Measurements from ENCODE around the gene APOL5. TPM values are rescaled to one million over a fixed set of nuclear protein-coding genes. Genes with fewer than 3 reads are reported as not detected.
"Not testable (repeated sequence)": the region's sequence is repeated elsewhere in the genome, so short reads cannot be mapped to it uniquely, and the experiment has no call there.

Gene APOL5
- total RNA-seq, 2 experiments from 2014 or later: not detected

DNA sequence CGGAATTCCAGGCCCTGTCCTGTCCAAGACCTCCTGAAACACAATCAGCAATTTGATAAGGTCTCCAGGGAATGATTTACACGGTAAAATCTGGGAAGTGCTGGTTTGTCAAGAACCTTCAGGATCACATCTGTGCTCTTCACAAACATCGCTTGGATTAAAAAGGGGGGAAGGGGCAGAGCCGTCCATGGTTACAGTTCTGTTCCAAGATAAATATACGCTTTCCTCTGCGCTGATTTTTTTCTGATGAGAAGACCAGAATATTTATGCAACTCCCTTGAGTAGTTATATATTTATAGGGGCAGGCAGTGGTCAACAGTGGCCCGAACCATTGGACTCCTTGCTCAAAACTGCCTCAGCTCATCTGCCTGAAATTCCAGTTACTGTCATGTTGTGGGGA, 9.2 kb upstream of the APOL5 start:
- POLR2A ChIA-PET: no interaction called here
- CTCF ChIA-PET: no interaction called here

DNA sequence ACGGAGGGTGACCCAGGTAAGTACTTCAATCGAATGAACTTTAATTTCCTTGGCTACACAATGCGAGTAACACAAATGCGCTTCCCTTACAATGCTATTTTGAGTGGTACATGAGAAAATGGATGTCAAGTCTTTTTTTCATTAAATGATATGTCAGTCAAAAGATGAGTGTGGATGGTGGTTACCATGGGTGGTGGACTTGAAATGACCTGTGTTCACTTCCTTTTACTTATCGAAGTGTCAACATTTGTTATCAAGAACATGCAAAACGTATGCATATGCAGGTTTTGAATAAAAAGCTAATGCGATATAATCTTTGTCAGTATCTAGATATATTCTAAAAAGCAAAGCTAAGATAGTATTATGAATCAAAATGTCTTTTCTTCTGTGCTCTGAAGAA, 8.8 kb upstream of the APOL5 start:
- ChIA-PET CTCF (no interaction called here), POLR2A (no interaction called here)

DNA sequence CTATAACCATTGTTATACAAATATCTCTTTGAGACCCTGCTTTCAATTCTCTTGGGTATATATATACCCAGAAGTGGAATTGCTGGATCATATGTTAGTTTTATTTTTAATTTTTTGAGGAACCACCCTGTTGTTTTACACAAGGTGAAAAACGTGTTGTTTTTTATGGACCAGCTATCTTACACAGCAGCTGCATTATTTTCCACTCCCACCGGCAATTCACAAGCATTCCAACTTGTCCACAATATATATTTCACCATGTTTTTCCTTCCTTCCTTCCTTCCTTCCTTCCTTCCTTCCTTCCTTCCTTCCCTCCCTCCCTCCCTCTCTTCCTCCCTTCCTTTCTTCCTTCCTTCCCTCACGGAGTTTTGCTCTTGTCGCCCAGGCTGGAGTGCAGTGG, 6.3 kb upstream of the APOL5 start:
- ChIA-PET POLR2A (no interaction called here), CTCF (interaction anchor here (0.6 kb wide), 1 partner anchor 437 kb away, joined by 3 read pairs; no protein-coding TSS in a partner anchor)

DNA sequence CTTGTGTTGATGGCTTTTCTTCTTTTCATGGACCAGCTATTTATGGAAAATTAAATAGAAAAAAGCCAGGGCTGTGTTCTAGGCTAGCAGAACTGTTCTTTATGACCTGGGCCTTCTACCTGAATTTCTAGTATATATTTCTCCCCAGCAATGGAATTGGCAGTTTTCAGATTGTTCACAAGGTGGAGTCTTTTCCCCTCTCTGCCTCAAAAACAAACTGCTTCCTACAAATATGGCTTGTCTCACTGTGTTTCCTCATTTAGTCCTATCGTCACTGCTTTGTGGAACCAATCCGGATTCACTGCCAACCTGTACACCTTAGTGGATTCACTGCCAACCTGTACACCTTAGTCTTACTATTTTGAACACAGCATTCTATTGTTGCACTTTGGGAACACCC, 5.0 kb upstream of the APOL5 start:
- ChIA-PET POLR2A (no interaction called here), CTCF (no interaction called here)

GRCh38 chr22:35719212-35719875, 1.7 kb downstream of the APOL5 start:
- ChIA-PET CTCF (no interaction called here), POLR2A (no interaction called here)

DNA sequence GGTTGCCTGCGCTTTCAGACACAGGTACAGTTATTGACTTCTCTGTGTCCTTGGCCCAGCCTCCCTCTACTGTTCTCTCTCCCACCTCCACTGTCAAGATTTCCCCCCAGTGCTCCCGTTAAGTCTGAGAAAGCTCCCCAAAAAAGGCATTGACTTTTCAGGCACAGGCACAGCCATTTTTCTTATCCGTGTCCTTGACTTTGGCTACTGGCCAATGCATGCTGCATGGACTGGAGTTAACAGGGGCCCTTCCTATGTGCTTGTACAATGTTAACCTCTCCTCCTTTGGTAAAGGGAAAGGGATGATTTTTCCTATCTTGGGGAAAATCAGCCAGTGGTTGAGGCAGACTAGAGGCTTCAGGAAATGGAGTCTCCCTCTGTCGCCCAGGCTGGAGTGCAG, 4.3 kb downstream of the APOL5 start:
- ChIA-PET CTCF (no interaction called here), POLR2A (no interaction called here)

DNA sequence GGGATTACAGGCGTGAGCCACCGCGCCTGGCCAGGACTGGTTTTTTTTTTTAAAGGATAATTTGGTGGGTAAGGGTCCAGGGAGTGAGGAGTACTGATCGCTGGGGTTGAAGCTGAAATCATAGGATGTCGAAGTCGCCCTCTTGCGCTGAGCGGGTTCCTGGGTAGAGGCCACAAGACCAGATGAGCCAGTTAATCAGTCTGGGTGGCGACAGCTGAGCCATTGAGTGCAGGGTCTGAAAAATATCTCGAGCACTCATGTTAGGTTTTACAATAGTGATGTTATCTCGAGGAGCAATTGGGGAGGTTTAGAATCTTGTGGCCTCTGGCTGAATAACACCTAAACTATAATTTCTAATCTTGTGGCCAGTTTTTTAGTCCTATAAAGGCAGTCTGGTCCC, 7.8 kb downstream of the APOL5 start:
- POLR2A ChIA-PET: no interaction called here
- CTCF ChIA-PET: no interaction called here

GRCh38 chr22:35726398-35726797, 8.7 kb downstream of the APOL5 start:
- ChIA-PET POLR2A (no interaction called here), CTCF (interaction anchor here (0.6 kb wide), 1 partner anchor 162 kb away, joined by 3 read pairs; no protein-coding TSS in a partner anchor)

DNA sequence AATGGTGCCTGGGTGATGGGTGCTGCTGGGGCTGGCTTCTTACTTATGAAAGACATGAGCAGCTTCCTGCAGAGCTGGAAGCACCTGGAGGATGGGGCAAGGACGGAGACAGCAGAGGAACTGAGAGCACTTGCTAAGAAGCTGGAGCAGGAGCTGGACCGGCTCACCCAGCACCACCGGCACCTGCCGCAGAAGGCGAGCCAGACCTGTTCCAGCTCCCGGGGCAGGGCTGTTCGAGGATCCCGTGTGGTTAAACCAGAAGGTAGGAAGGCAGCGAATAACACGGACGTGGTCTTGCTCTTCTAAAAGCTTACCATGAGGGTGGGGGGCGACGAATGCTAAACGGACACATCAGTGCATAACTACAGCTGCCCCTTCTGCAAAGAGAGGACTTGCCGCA, 9.3 kb downstream of the APOL5 start:
- CTCF ChIA-PET: no interaction called here

GRCh38 chr22:35727436-35727835, 9.8 kb downstream of the APOL5 start:
- POLR2A ChIA-PET: no interaction called here
- CTCF ChIA-PET: no interaction called here

More for the DNA sequence above, 9.3 kb downstream of the APOL5 start:
- POLR2A ChIA-PET: no interaction called here

- ChIA-PET CTCF (interaction anchor here (0.9 kb wide), 1 partner anchor 337 kb away, joined by 3 read pairs; no protein-coding TSS in a partner anchor), POLR2A (interaction anchor here (0.7 kb wide), 1 partner anchor 61 kb away, joined by 4 read pairs; no protein-coding TSS in a partner anchor)
Observed at GRCh38 chr22:35728639-35729308, 11.1 kb downstream of the APOL5 start.

- ChIA-PET POLR2A (interaction anchor here (0.7 kb wide), 1 partner anchor 62 kb away, joined by 4 read pairs; no protein-coding TSS in a partner anchor), CTCF (interaction anchor here (0.9 kb wide), 1 partner anchor 336 kb away, joined by 3 read pairs; no protein-coding TSS in a partner anchor)
Observed at GRCh38 chr22:35729309-35729698, 11.6 kb downstream of the APOL5 start.

GRCh38 chr22:35731321-35731720, 13.6 kb downstream of the APOL5 start:
- ChIA-PET CTCF (no interaction called here), POLR2A (no interaction called here)

DNA sequence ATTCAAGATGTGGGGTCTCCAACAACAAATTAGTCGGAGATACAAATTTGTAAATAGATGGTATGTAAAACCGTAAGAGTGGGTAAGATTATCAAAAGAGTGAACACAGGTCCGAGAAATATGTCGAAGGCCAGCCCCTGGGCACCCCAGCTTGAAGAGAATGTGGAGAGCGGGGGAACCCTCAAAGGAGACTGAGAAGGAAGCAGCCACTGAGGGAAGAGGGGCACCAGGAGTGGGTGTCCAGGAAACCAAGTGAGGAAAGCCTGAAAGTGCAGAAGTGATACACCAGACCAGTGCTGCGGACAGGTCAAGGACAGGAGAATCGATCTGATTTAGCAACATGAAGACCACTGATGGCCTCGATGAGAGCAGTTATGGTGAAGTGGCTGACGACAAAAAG, 14.4 kb downstream of the APOL5 start:
- ChIA-PET CTCF (no interaction called here), POLR2A (no interaction called here)

DNA sequence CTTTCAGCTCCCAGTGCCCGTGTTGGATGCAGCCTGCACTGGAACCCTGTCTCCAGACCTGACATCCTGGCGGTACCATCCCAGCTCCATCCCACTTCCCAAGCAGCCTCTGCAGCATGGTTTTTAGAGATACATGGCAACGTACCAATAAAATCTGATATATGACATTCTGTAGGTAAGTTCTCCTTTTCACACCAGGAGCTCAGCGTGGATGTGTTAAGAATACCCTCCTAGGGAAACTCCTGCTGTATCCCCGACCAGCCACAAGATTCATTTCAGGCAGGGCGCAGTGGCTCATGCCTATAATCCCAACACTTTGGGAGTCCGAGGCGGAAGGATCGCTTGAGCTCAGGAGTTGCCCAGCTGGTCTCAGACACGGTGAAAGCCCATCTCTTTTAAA, 15.4 kb downstream of the APOL5 start:
- ChIA-PET CTCF (no interaction called here), POLR2A (no interaction called here)

DNA sequence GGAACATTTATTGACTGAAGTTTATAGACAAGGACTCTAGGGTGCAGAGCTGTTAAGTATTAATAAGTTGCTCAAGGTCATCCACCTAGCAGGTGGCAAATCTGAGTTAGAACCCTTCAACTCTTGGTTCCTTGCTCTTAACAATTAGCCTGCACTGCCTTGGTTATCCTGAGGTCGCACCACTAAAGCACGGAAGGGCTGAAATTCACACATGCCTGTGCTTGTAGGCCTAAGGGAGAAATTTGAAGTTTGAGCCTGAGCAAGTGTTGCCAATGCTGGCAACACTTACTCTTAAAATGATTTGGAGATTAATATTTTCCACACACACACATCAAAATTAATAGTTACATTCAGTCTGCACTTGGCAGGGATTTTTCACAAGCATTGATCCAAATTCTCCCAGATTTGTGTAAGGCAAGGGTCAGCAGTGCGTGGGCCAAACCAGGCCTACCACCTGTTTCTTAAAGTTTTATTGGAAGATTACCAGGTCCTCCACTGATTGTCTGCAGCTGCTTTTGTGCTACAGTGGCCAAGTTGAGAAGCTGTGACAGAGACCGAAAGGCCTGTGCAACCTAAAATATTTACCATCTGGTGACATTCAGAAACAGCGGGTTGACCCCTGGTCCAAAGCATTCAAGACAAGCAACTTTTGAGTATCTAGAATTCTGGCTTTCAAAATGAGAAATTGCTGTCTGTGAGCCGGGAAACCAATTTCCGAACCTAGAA, 16.3 kb downstream of the APOL5 start:
- ChIA-PET CTCF (no interaction called here), POLR2A (no interaction called here)

GRCh38 chr22:35734517-35734827, 16.8 kb downstream of the APOL5 start:
- ChIA-PET POLR2A (no interaction called here), CTCF (no interaction called here)

DNA sequence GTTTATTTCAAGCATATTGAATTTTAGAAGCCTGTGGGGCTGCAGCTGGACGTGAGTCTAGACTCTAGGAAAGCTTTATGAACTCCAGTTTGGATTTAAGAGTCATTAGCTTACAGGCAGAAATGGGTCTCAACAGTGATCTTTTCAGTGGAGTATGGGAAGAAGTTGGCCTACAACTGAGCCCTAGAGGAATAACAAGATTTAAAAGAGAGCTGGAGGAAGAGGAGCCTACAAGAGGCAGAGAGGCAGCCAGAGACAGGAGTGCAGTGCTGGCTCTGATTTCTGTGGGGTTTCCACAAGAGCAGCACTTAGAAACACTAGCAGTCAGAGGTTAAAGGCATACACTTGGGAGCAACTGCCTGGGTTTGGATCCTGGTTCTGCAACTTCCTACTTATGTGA, 17.9 kb downstream of the APOL5 start:
- CTCF ChIA-PET: interaction anchor here (0.6 kb wide), 1 partner anchor 386 kb away, joined by 3 read pairs; no protein-coding TSS in a partner anchor

GRCh38 chr22:35736166-35736565, 18.5 kb downstream of the APOL5 start:
- POLR2A ChIA-PET: no interaction called here
- CTCF ChIA-PET: interaction anchor here (0.6 kb wide), 1 partner anchor 386 kb away, joined by 3 read pairs; no protein-coding TSS in a partner anchor

More for the DNA sequence above, 17.9 kb downstream of the APOL5 start:
- POLR2A ChIA-PET: no interaction called here

- ChIA-PET POLR2A (no interaction called here), CTCF (no interaction called here)
Observed at GRCh38 chr22:35736701-35737100, 19.0 kb downstream of the APOL5 start.

DNA sequence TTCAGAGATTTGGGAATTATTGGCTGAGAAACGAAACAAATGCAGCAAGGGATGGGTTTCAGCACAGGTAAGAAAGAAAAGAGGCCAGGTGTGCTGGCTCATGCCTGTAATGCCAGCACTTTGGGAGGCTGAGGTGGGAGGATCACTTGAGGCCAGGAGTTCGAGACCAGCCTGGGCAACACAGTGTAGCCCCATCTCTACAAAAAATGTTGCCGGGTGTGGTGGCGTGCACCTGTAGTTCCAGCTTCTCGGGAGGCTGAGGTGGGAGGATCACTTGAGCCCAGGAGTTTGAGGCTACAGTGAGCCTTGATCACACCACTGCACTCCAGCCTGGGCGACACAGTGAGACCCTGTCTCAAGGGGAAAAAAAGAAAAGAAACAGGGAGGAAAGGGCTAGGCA, 20.2 kb downstream of the APOL5 start:
- CTCF ChIA-PET, POLR2A ChIA-PET: not testable (repeated sequence)
